Skin of body (tissue), 2 donors: ENCODE measurements around the gene CACNA1G. TPM values are rescaled to one million over a fixed set of nuclear protein-coding genes. Genes with fewer than 3 reads are reported as not detected.

Experiments
- DNase-seq: peaks from one replicate; lab custom pipeline; 2025; lab: John Stamatoyannopoulos, UW
- total RNA-seq: library from RNA; depleted of rRNA; stranded (reverse); fragments of >200 nt; gene quantifications from one replicate; pipeline ENCODE4 v1.2.3, GENCODE V29; 2014

Gene CACNA1G
- total RNA-seq, 1 donor from 2014 or later: 8.9 TPM

DNA sequence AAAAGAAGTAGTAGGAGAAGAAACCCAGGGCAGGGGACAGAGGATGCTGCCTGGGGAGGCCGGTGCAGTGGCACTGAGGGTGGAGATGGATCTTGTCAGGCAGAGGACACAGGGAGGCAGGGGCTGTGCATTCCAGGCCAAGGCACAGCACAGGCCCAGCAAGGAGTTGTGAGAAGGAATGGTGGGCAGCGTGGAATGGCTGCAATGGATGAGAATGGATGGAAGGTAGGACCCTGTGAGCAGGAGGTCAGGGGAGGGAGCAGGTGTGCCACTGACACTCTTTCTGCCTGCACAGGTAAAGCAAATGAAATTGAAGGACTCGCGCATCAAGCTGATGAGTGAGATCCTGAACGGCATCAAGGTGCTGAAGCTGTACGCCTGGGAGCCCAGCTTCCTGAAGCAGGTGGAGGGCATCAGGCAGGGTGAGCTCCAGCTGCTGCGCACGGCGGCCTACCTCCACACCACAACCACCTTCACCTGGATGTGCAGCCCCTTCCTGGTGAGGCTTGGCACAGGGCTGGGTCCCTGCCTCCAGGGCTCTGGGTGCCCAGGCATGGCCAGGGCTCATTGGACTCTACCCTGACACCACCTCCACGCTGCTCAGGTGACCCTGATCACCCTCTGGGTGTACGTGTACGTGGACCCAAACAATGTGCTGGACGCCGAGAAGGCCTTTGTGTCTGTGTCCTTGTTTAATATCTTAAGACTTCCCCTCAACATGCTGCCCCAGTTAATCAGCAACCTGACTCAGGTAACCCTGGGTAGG is 106.9 kb downstream of the CACNA1G start:
- DNase-seq: no peak

- DNase-seq: no peak
Observed at GRCh38 chr17:50668025-50668837, 107.7 kb downstream of the CACNA1G start.

DNA sequence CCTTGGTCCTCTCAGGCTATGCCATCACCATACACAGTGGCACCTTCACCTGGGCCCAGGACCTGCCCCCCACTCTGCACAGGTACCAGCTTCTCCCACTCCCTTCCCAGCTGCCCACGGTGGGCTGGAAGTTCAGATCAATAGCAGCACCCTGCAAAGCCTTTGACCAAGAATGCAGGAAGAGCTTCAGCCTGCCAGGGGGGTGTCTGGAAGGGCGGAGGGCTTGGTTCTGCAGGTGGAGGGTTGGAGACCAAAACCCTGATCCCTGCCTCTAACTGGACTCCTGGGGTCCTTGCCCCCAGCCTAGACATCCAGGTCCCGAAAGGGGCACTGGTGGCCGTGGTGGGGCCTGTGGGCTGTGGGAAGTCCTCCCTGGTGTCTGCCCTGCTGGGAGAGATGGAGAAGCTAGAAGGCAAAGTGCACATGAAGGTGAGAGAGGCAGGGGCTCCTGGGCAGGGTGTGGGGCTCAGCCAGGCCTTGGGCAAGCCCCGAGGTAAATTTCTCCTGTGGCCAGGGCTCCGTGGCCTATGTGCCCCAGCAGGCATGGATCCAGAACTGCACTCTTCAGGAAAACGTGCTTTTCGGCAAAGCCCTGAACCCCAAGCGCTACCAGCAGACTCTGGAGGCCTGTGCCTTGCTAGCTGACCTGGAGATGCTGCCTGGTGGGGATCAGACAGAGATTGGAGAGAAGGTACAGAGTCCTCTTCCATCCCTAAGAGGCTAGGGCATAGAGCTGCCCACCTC is 108.5 kb downstream of the CACNA1G start:
- no peak for DNase-seq

- no peak for DNase-seq
Observed at GRCh38 chr17:50672071-50672470, 111.6 kb downstream of the CACNA1G start.

DNA sequence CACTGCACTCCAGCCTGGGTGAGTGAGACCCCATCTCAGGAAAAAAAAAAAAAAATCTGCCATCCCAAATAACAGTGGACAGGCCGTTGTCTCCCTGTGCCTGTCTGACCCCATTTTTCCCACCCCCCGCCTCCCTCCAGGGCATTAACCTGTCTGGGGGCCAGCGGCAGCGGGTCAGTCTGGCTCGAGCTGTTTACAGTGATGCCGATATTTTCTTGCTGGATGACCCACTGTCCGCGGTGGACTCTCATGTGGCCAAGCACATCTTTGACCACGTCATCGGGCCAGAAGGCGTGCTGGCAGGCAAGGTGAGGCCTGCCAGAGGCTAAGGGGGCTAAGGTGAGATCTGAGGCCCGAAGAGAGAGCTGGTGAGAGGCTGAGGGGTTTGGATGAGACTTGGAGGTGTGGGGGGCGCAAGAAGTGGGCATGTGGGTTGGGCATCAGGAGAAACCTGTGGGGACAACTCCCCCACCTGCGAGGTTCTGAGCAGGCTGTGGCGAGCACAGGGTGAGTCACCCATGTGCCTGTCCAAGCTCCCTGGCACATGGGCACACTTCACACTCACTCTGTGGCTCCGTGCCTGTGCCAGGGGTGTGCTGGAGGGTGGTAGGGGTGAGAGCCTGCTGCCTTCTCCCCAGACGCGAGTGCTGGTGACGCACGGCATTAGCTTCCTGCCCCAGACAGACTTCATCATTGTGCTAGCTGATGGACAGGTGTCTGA is 112.5 kb downstream of the CACNA1G start:
- DNase-seq: no peak

- no peak for DNase-seq
Observed at GRCh38 chr17:50675190-50675589, 114.7 kb downstream of the CACNA1G start.

- no peak for DNase-seq
Observed at GRCh38 chr17:50675627-50676026, 115.1 kb downstream of the CACNA1G start.

DNA sequence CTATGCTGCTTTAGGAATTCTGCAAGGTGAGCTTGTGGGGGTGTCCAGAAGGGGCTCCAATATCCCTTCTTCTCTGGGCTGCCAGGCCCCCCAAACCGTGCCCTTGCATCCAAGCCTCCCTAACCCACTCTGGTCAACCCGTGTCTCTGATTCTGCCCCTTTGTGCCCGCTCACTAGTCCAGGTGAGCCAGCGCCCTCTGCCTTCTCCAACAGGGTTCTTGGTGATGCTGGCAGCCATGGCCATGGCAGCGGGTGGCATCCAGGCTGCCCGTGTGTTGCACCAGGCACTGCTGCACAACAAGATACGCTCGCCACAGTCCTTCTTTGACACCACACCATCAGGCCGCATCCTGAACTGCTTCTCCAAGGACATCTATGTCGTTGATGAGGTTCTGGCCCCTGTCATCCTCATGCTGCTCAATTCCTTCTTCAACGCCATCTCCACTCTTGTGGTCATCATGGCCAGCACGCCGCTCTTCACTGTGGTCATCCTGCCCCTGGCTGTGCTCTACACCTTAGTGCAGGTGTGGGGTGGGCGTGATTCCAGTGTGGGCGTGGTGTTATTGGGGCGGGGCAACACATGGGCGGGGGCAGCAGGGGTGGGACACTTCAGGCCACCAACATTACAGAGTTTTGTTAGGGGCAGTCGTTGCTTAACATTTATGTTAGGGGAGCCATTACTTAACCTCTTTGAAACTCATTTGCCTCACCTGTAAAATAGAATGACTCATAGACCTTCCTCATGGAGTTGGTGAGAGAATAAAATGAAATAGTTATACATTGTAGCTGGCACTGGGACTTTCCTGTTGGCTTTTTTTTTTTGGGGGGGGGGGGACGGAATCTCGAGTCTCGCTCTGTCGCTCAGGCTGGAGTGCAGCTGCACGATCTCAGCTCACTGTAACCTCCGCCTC is 115.8 kb downstream of the CACNA1G start:
- no peak for DNase-seq

Other genes with a start within 250 kb of the CACNA1G start
- 17.7 TPM for gene XYLT2, start 214.6 kb upstream of the CACNA1G start, total RNA-seq
- 42.3 TPM for gene MRPL27, start 187.5 kb upstream of the CACNA1G start, total RNA-seq
- gene EME1, start 187.5 kb upstream of the CACNA1G start, total RNA-seq: 3.6 TPM
- 44.6 TPM for gene LRRC59, start 163.2 kb upstream of the CACNA1G start, total RNA-seq
- gene ACSF2, start 134.5 kb upstream of the CACNA1G start, total RNA-seq: 67.6 TPM
- 0.49 TPM for gene CHAD, start 91.8 kb upstream of the CACNA1G start, total RNA-seq
- gene RSAD1, start 81.9 kb upstream of the CACNA1G start, total RNA-seq: 19.4 TPM
- 1.6 TPM for gene MYCBPAP, start 52.3 kb upstream of the CACNA1G start, total RNA-seq
- 5.3 TPM for gene EPN3, start 28.0 kb upstream of the CACNA1G start, total RNA-seq
- gene SPATA20, start 13.5 kb upstream of the CACNA1G start, total RNA-seq: 19.3 TPM
- gene ABCC3, start 74.2 kb downstream of the CACNA1G start, total RNA-seq: 5.9 TPM
- gene ANKRD40, start 147.2 kb downstream of the CACNA1G start, total RNA-seq: 24.8 TPM
- gene LUC7L3, start 158.9 kb downstream of the CACNA1G start, total RNA-seq: 102 TPM
- gene ANKRD40CL, start 206.8 kb downstream of the CACNA1G start, total RNA-seq: not detected